Endothelial cell of umbilical vein (primary cell): ENCODE results near the gene ENOSF1. TPM values are rescaled to one million over a fixed set of nuclear protein-coding genes. Genes with fewer than 3 reads are reported as not detected.

Experiments used
- BruUV-seq: library from RNA; stranded (reverse); fragments of 400-500 nt; replicated peaks from 2 replicates; lab custom pipeline; 2021; lab: Mats Ljungman, UMichigan
- CTCF ChIA-PET: fragments of 300-600, 350-600 bp; sonication (Branson Sonifier 250); formaldehyde crosslinking; loops from one replicate; lab custom pipeline; 2021; ENCODE audit warnings: antibody characterized with exemption, inconsistent platforms; lab: Charles Lee
- POLR2A ChIA-PET: fragments of 300-600, 350-600 bp; sonication (Branson Sonifier 250); formaldehyde crosslinking; loops from one replicate; lab custom pipeline; 2021; ENCODE audit warnings: antibody characterized with exemption, inconsistent platforms; lab: Charles Lee
- DNase-seq: peaks from one replicate; pipeline ENCODE4 v3.0.0-alpha.2; 2011; ENCODE audit warnings: low read depth, low spot score
- FAIRE-seq: peaks from 2 replicates; lab custom pipeline; 2011; peaks lifted over from hg19 to GRCh38; lab: Jason Lieb, UNC
- H2AFZ ChIP-seq: 2 replicates; pipeline ENCODE4 v1.6.0; 2012; ENCODE audit warnings: low read depth, low read length, control low read depth, inconsistent platforms
- H3K27ac ChIP-seq: 2 replicates; pipeline ENCODE4 v1.5.1; 2011; ENCODE audit warnings: low read depth, mild to moderate bottlenecking, control low read depth, low read length, moderate library complexity; ENCODE audit not compliant: insufficient read depth
- H3K27me3 ChIP-seq, 2 experiments: 2 replicates each; pipeline versions ENCODE4 v1.6.0 to v1.6.1; 2011; ENCODE audit warnings: low read length in 2 of 2, mixed read lengths in 1 of 2; ENCODE audit not compliant: control insufficient read depth in 2 of 2, insufficient read depth in 2 of 2
- H3K36me3 ChIP-seq, 2 experiments: 2 replicates in 1 of 2; 3 replicates in 1 of 2; pipeline ENCODE4 v1.5.1; 2011; ENCODE audit warnings: low read length in 2 of 2, mild to moderate bottlenecking in 1 of 2, moderate library complexity in 1 of 2; ENCODE audit not compliant: control insufficient read depth in 2 of 2, insufficient read depth in 2 of 2; ENCODE audit errors: extremely low read depth in 1 of 2
- H3K4me1 ChIP-seq: 3 replicates; pipeline ENCODE4 v1.5.1; 2011; ENCODE audit warnings: mild to moderate bottlenecking, low read length; ENCODE audit not compliant: control insufficient read depth, insufficient read depth; ENCODE audit errors: extremely low read depth
- H3K4me2 ChIP-seq: 2 replicates; pipeline ENCODE4 v1.6.1; 2011; ENCODE audit warnings: low read length, control low read depth, mixed read lengths; ENCODE audit not compliant: insufficient read depth
- H3K4me3 ChIP-seq, 3 experiments: fragments of 200-600 bp in 1 of 3; sonication (generic), shearing (Covaris generic) in 1 of 3; replicated peaks in 1 of 3; 2 replicates each; pipeline ENCODE4 v1.5.1; 2011 to 2016; ENCODE audit warnings: control low read depth in 3 of 3, low read length in 3 of 3, mild to moderate bottlenecking in 2 of 3, inconsistent platforms in 1 of 3, low read depth in 1 of 3, moderate library complexity in 1 of 3; ENCODE audit not compliant: insufficient read depth in 1 of 3
- H3K79me2 ChIP-seq: 2 replicates; pipeline ENCODE4 v1.6.0; 2012; ENCODE audit warnings: low read length, inconsistent platforms; ENCODE audit not compliant: control insufficient read depth, insufficient read depth
- H3K9ac ChIP-seq: replicated peaks from 2 replicates; pipeline ENCODE3; 2011; ENCODE audit warnings: low read length, control low read depth; ENCODE audit not compliant: insufficient read depth; ENCODE audit errors: extremely low read depth
- H3K9me1 ChIP-seq: replicated peaks from 3 replicates; pipeline ENCODE4 v1.6.0; 2011; ENCODE audit warnings: mild to moderate bottlenecking, low read length; ENCODE audit not compliant: control insufficient read depth, insufficient read depth; ENCODE audit errors: extremely low read depth
- H3K9me3 ChIP-seq: replicated peaks from 2 replicates; pipeline ENCODE4 v1.5.1; 2012; ENCODE audit warnings: low read length, inconsistent platforms; ENCODE audit not compliant: control insufficient read depth, insufficient read depth
- H4K20me1 ChIP-seq: replicated peaks from 2 replicates; pipeline ENCODE3; 2011; ENCODE audit warnings: mild to moderate bottlenecking, low read length; ENCODE audit not compliant: control insufficient read depth, insufficient read depth; ENCODE audit errors: extremely low read depth
- CTCF ChIP-seq, 2 donors: IDR thresholded peaks; 1 replicate in 1 of 2; 2 replicates in 1 of 2; pipeline ENCODE4 v1.5.1; 2011; ENCODE audit warnings: low read length in 2 of 2, mild to moderate bottlenecking in 2 of 2, moderate library complexity in 2 of 2, control low read depth in 1 of 2, inconsistent platforms in 1 of 2, low read depth in 1 of 2; ENCODE audit not compliant: insufficient read depth in 1 of 2; ENCODE audit errors: extremely low read depth in 1 of 2
- EZH2 ChIP-seq: IDR thresholded peaks from 2 replicates; pipeline ENCODE4 v1.6.1; 2012; ENCODE audit warnings: borderline replicate concordance, low read depth, mild to moderate bottlenecking, moderate library complexity, low read length, inconsistent platforms; ENCODE audit not compliant: severe bottlenecking
- FOS ChIP-seq: IDR thresholded peaks from 2 replicates; pipeline ENCODE4 v1.6.1; 2011; ENCODE audit warnings: mild to moderate bottlenecking, low read length, moderate library complexity, borderline replicate concordance; ENCODE audit not compliant: insufficient read depth
- GATA2 ChIP-seq: IDR thresholded peaks from 2 replicates; pipeline ENCODE4 v1.7.0; 2011; ENCODE audit warnings: low read depth, mild to moderate bottlenecking, moderate library complexity, mixed read lengths, low read length; ENCODE audit not compliant: insufficient read length, insufficient read depth
- JUN ChIP-seq: IDR thresholded peaks from 2 replicates; pipeline ENCODE4 v1.6.1; 2011; ENCODE audit warnings: borderline replicate concordance, low read depth; ENCODE audit not compliant: insufficient read length, insufficient read depth
- MAX ChIP-seq: IDR thresholded peaks from 2 replicates; pipeline ENCODE4 v1.6.1; 2011; ENCODE audit not compliant: insufficient read depth, insufficient read length
- MYC ChIP-seq: IDR thresholded peaks from one replicate; pipeline ENCODE4 v1.6.1; 2011; ENCODE audit warnings: mild to moderate bottlenecking, low read depth, low read length
- POLR2A ChIP-seq: IDR thresholded peaks from 2 replicates; pipeline ENCODE4 v1.6.1; 2012; ENCODE audit warnings: low read depth, mild to moderate bottlenecking, control low read depth, low read length
- POLR2AphosphoS5 ChIP-seq: IDR thresholded peaks from 2 replicates; pipeline ENCODE4 v1.6.1; 2012; ENCODE audit warnings: low read depth, mild to moderate bottlenecking, control low read depth, low read length, moderate library complexity; ENCODE audit not compliant: insufficient read depth
- dilution Hi-C: fragments of 300-500 bp; cut with MboI; formaldehyde crosslinking; loops from one replicate; pipeline ENCODE4 v1.15.0; 2019; ENCODE audit warnings: low sequenced_read_pairs; ENCODE audit not compliant: extremely low pct_ligation_motif_present
- intact Hi-C: fragments of 100-400 bp; cut with micrococcal nuclease; formaldehyde crosslinking; loops from one replicate; pipeline ENCODE4 v1.10.0; 2022
- polyA plus RNA-seq, 4 experiments: library from polyadenylated mRNA; depleted of rRNA in 3 of 4; stranded (reverse) in 3 of 4; unstranded in 1 of 4; fragments of >200 nt; gene quantifications; 2 replicates each; pipeline versions ENCODE4 v1.2.1 to v1.2.3, GENCODE V29; 2011 to 2012; ENCODE audit warnings: missing spikeins in 1 of 4
- total RNA-seq: library from RNA; stranded (reverse); gene quantifications from 2 replicates; pipeline ENCODE4 v1.2.3, GENCODE V29; 2021

ENOSF1 gene
- total and polyA plus RNA-seq, 2 donors (not counting 3 experiments of a cell fraction or from before 2014, with no cell fraction given), result 19.5 to 50.5 TPM

GRCh38 chr18:732371-732770 is 19.9 kb upstream of the ENOSF1 start:
- no peak overlapping the region for H3K4me3 ChIP-seq
- H3K27ac ChIP-seq, result no peak overlapping the region
- peaks cover 4% of the 10 kb centered on the region for H3K4me1 ChIP-seq
- dilution Hi-C loops, result loop anchor here (25.0 kb wide), 1 partner anchor 105 kb away; no protein-coding TSS in a partner anchor
- ChIA-PET POLR2A (no interaction called here), CTCF (interaction anchor here (0.7 to 2.4 kb wide), 5 partner anchors 20 to 108 kb away, joined by 3 to 10 read pairs (median 5); partner anchors contain the start of genes ENOSF1 and TYMS)
- H3K79me2 ChIP-seq, result no peaks in the 10 kb centered on the region
- H3K9me1 ChIP-seq, result no peaks in the 10 kb centered on the region
- no peak for FAIRE-seq
- no TSS peak for BruUV-seq
- intact Hi-C loops, result no loop called here
- no peaks in the 10 kb centered on the region for H3K27me3 ChIP-seq
- H3K36me3 ChIP-seq, result peaks cover 0 to 11% of the 10 kb centered on the region in 2 experiments
- no peak overlapping the region for H2AFZ ChIP-seq
- H3K9ac ChIP-seq, result no peak overlapping the region
- no peak for TF ChIP-seq POLR2A
- TF ChIP-seq MAX, result no peak
- TF ChIP-seq CTCF (IDR thresholded peaks at IDR 0.05; ENCODE audit: extremely low read depth in 1 of 2, insufficient read depth in 1 of 2, low read depth in 1 of 2, low read length in 2 of 2), result no peak
- TF ChIP-seq EZH2, result no peak
- TF ChIP-seq FOS, result no peak
- no peak for TF ChIP-seq JUN
- no peak for TF ChIP-seq GATA2
- no peak for TF ChIP-seq POLR2AphosphoS5
- TF ChIP-seq MYC, result no peak
- no peak for DNase-seq
- no peaks in the 10 kb centered on the region for H4K20me1 ChIP-seq
- H3K4me2 ChIP-seq, result no peak overlapping the region
- no peaks in the 10 kb centered on the region for H3K9me3 ChIP-seq
